Left ventricle myocardium inferior (tissue), 1 donor: ENCODE results near the gene SERGEF. TPM values are rescaled to one million over a fixed set of nuclear protein-coding genes. Genes with fewer than 3 reads are reported as not detected.
A peak's percentile ranks its signal among the peaks of the same experiment; 100 is the strongest.

Source experiments
- DNase-seq: peaks from one replicate; pipeline ENCODE4 v3.0.0-alpha.2; 2020
- H3K27ac ChIP-seq: fragments of 200-600 bp; replicated peaks from 2 replicates; pipeline ENCODE4 v1.8.0; 2021
- H3K27me3 ChIP-seq: fragments of 200-600 bp; 2 replicates; pipeline ENCODE4 v1.8.0; 2021; ENCODE audit warnings: low read depth
- H3K36me3 ChIP-seq: fragments of 200-600 bp; 2 replicates; pipeline ENCODE4 v1.8.0; 2021
- H3K4me1 ChIP-seq: fragments of 200-600 bp; 2 replicates; pipeline ENCODE4 v1.8.0; 2021
- H3K4me3 ChIP-seq: fragments of 200-600 bp; 2 replicates; pipeline ENCODE4 v1.8.0; 2021; ENCODE audit warnings: mild to moderate bottlenecking, moderate library complexity
- H3K9me3 ChIP-seq: fragments of 200-600 bp; replicated peaks from 2 replicates; pipeline ENCODE4 v1.8.0; 2021
- CTCF ChIP-seq: fragments of 200-600 bp; IDR thresholded peaks from 2 replicates; pipeline ENCODE4 v1.8.0; 2021; ENCODE audit warnings: antibody characterized with exemption, mild to moderate bottlenecking, borderline replicate concordance
- intact Hi-C: fragments of 100-400 bp; cut with micrococcal nuclease; formaldehyde crosslinking; loops from one replicate; pipeline ENCODE4 v1.11.0; 2022
- total RNA-seq: library from RNA; stranded (reverse); fragmentation: NEBNext Ultra II Directional; extraction: Animal tissue kit (Norgen Biotek cat#: 25700); gene quantifications from one replicate; pipeline ENCODE4 v1.2.1, GENCODE V29; 2021
- donor health status: DM: no; HTN: yes; CAD: no; lungs with severe emphysema.

SERGEF gene
- total RNA-seq, 1 donor from 2014 or later = 13.1 TPM

- intact Hi-C loops = no loop called here
- Histone ChIP-seq H3K27me3 (no peaks in the 10 kb centered on the region), H3K36me3 (no peaks in the 10 kb centered on the region), H3K4me1 (peaks cover 44% of the 10 kb centered on the region), H3K27ac (no peak overlapping the region), H3K9me3 (no peaks in the 10 kb centered on the region), H3K4me3 (no peak overlapping the region)
- no peak for TF ChIP-seq CTCF
- DNase-seq = no peak
Measured at GRCh38 chr11:17802491-17802890, 210.4 kb downstream of the SERGEF start.

- no peak for TF ChIP-seq CTCF
- intact Hi-C loops = no loop called here
- H3K4me1 ChIP-seq = peaks cover 40% of the 10 kb centered on the region
- H3K9me3 ChIP-seq = no peaks in the 10 kb centered on the region
- H3K27ac ChIP-seq = no peak overlapping the region
- DNase-seq = no peak
- no peaks in the 10 kb centered on the region for H3K27me3 ChIP-seq
- H3K4me3 ChIP-seq = no peak overlapping the region
- no peaks in the 10 kb centered on the region for H3K36me3 ChIP-seq
Measured at GRCh38 chr11:17801166-17801565, 211.7 kb downstream of the SERGEF start.

GRCh38 chr11:17799147-17799546 is 213.7 kb downstream of the SERGEF start:
- Histone ChIP-seq H3K4me1 (peaks cover 28% of the 10 kb centered on the region), H3K4me3 (no peak overlapping the region), H3K27me3 (no peaks in the 10 kb centered on the region), H3K9me3 (no peaks in the 10 kb centered on the region), H3K36me3 (no peaks in the 10 kb centered on the region), H3K27ac (peak overlapping the region; percentile 82)
- TF ChIP-seq CTCF = no peak
- DNase-seq = no peak
- intact Hi-C loops = no loop called here

GRCh38 chr11:17798716-17799115 is 214.1 kb downstream of the SERGEF start:
- Histone ChIP-seq H3K4me1 (peaks cover 28% of the 10 kb centered on the region), H3K27me3 (no peaks in the 10 kb centered on the region), H3K27ac (peak overlapping the region; percentile 82), H3K4me3 (no peak overlapping the region), H3K9me3 (no peaks in the 10 kb centered on the region), H3K36me3 (no peaks in the 10 kb centered on the region)
- intact Hi-C loops = no loop called here
- TF ChIP-seq CTCF = no peak
- DNase-seq = no peak

GRCh38 chr11:17798253-17798652 is 214.6 kb downstream of the SERGEF start:
- no peaks in the 10 kb centered on the region for H3K27me3 ChIP-seq
- no peak overlapping the region for H3K4me3 ChIP-seq
- H3K9me3 ChIP-seq = no peaks in the 10 kb centered on the region
- peaks cover 28% of the 10 kb centered on the region for H3K4me1 ChIP-seq
- H3K27ac ChIP-seq = peak overlapping the region; percentile 82
- H3K36me3 ChIP-seq = no peaks in the 10 kb centered on the region
- intact Hi-C loops = no loop called here
- no peak for TF ChIP-seq CTCF
- peak; percentile 63 for DNase-seq

- Histone ChIP-seq H3K9me3 (no peaks in the 10 kb centered on the region), H3K4me1 (peaks cover 28% of the 10 kb centered on the region), H3K4me3 (no peak overlapping the region), H3K36me3 (no peaks in the 10 kb centered on the region), H3K27ac (no peak overlapping the region), H3K27me3 (no peaks in the 10 kb centered on the region)
- DNase-seq = no peak
- no peak for TF ChIP-seq CTCF
- intact Hi-C loops = no loop called here
Measured at GRCh38 chr11:17796154-17796553, 216.7 kb downstream of the SERGEF start.
